Left cardiac atrium (tissue), 4 donors: Measurements from ENCODE around the gene BRIP1. TPM values are rescaled to one million over a fixed set of nuclear protein-coding genes. Genes with fewer than 3 reads are reported as not detected.

Source experiments
- ATAC-seq, 2 donors: fragments of 200-7000 bp; cut with Tn5 transposase; one replicate each; pipeline ENCODE4 v1.9.1; 2020; ENCODE audit warnings: mild to moderate bottlenecking in 2 of 2, moderate library complexity in 2 of 2
- DNase-seq: peaks from one replicate; pipeline ENCODE4 v3.0.0-alpha.2; 2020
- intact Hi-C, 2 donors: fragments of 100-400 bp; cut with DNase I; formaldehyde crosslinking; loops; one replicate each; pipeline versions ENCODE4 v1.14.1 to v1.15.1; 2022 to 2023
- total RNA-seq, 2 donors: library from RNA; stranded (reverse); fragmentation: NEBNext Ultra II Directional; extraction: Animal tissue kit (Norgen Biotek cat#: 25700); gene quantifications; one replicate each; pipeline ENCODE4 v1.2.1, GENCODE V29; 2021
- donor health status: DM: no; HTN: yes; CAD: no.
- donor health status: DM: no; HTN: yes; CAD: no; lungs with severe emphysema.
- donor health status: DM: yes; HTN: yes; CAD: no.
- donor health status: Dilated cardiomyopathy.

Gene BRIP1
- total RNA-seq, 2 donors from 2014 or later: 0.10 to 0.77 TPM

GRCh38 chr17:61813211-61813610 lies 50.1 kb downstream of the BRIP1 start:
- no peak for ATAC-seq
- intact Hi-C loops: no loop called here

GRCh38 chr17:61812747-61813146 lies 50.6 kb downstream of the BRIP1 start:
- ATAC-seq (no peak), DNase-seq (no peak)
- intact Hi-C loops: no loop called here

More at GRCh38 chr17:61813211-61813610, 50.1 kb downstream of the BRIP1 start:
- no peak for DNase-seq

GRCh38 chr17:61809816-61810392 lies 53.4 kb downstream of the BRIP1 start:
- intact Hi-C loops: no loop called here
- DNase-seq (no peak), ATAC-seq (no peak)

GRCh38 chr17:61808442-61808841 lies 54.9 kb downstream of the BRIP1 start:
- ATAC-seq (no peak), DNase-seq (no peak)

GRCh38 chr17:61806936-61807335 lies 56.4 kb downstream of the BRIP1 start:
- DNase-seq: no peak
- ATAC-seq: no peak
- intact Hi-C loops: no loop called here

More at GRCh38 chr17:61808442-61808841, 54.9 kb downstream of the BRIP1 start:
- intact Hi-C loops: no loop called here

- intact Hi-C loops: no loop called here
- no peak for ATAC-seq
- no peak for DNase-seq
Measured at GRCh38 chr17:61806081-61806828, 57.1 kb downstream of the BRIP1 start.

- ATAC-seq: no peak
- DNase-seq: no peak
- intact Hi-C loops: no loop called here
Measured at GRCh38 chr17:61805399-61805798, 57.9 kb downstream of the BRIP1 start.

- no peak for DNase-seq
- ATAC-seq: no peak
- intact Hi-C loops: no loop called here
Measured at GRCh38 chr17:61803796-61804195, 59.5 kb downstream of the BRIP1 start.

GRCh38 chr17:61803216-61803615 lies 60.1 kb downstream of the BRIP1 start:
- ATAC-seq (no peak), DNase-seq (no peak)
- intact Hi-C loops: no loop called here

- ATAC-seq (no peak), DNase-seq (no peak)
- intact Hi-C loops: no loop called here
Measured at GRCh38 chr17:61799812-61800484, 63.4 kb downstream of the BRIP1 start.

- ATAC-seq: no peak
- intact Hi-C loops: no loop called here
- DNase-seq: no peak
Measured at GRCh38 chr17:61797283-61797682, 66.0 kb downstream of the BRIP1 start.

- DNase-seq (no peak), ATAC-seq (no peak)
Measured at GRCh38 chr17:61795546-61795945, 67.8 kb downstream of the BRIP1 start.

GRCh38 chr17:61794792-61795191 lies 68.5 kb downstream of the BRIP1 start:
- no peak for ATAC-seq
- no peak for DNase-seq
- intact Hi-C loops: no loop called here

More at GRCh38 chr17:61795546-61795945, 67.8 kb downstream of the BRIP1 start:
- intact Hi-C loops: no loop called here

GRCh38 chr17:61794242-61794641 lies 69.1 kb downstream of the BRIP1 start:
- no peak for DNase-seq
- intact Hi-C loops: no loop called here

GRCh38 chr17:61793565-61793964 lies 69.8 kb downstream of the BRIP1 start:
- DNase-seq (no peak), ATAC-seq (no peak)
- intact Hi-C loops: no loop called here

More at GRCh38 chr17:61794242-61794641, 69.1 kb downstream of the BRIP1 start:
- ATAC-seq: no peak

GRCh38 chr17:61789872-61790271 lies 73.5 kb downstream of the BRIP1 start:
- no peak for DNase-seq
- intact Hi-C loops: no loop called here

GRCh38 chr17:61786088-61786487 lies 77.2 kb downstream of the BRIP1 start:
- intact Hi-C loops: no loop called here
- no peak for DNase-seq
- no peak for ATAC-seq

More at GRCh38 chr17:61789872-61790271, 73.5 kb downstream of the BRIP1 start:
- ATAC-seq: no peak

- no peak for DNase-seq
- intact Hi-C loops: no loop called here
- ATAC-seq: no peak
Measured at GRCh38 chr17:61784510-61784909, 78.8 kb downstream of the BRIP1 start.

GRCh38 chr17:61783556-61784304 lies 79.6 kb downstream of the BRIP1 start:
- ATAC-seq: no peak

GRCh38 chr17:61783120-61783519 lies 80.2 kb downstream of the BRIP1 start:
- intact Hi-C loops: no loop called here
- ATAC-seq: no peak

More at GRCh38 chr17:61783556-61784304, 79.6 kb downstream of the BRIP1 start:
- intact Hi-C loops: no loop called here
- DNase-seq: no peak

More at GRCh38 chr17:61783120-61783519, 80.2 kb downstream of the BRIP1 start:
- no peak for DNase-seq
